Fibroblast of villous mesenchyme (primary cell): Measurements from ENCODE around the gene CCDC116. TPM values are rescaled to one million over a fixed set of nuclear protein-coding genes. Genes with fewer than 3 reads are reported as not detected.
"Not testable (repeated sequence)": the region's sequence is repeated elsewhere in the genome, so short reads cannot be mapped to it uniquely, and the experiment has no call there.

Experiments used
- DNase-seq: peaks from one replicate; pipeline ENCODE4 v3.0.0-alpha.2; 2010; ENCODE audit warnings: low read depth
- H3K4me3 ChIP-seq: 2 replicates; pipeline ENCODE4 v1.5.1; 2011; ENCODE audit warnings: low read depth, mild to moderate bottlenecking, low read length
- CTCF ChIP-seq: IDR thresholded peaks from 2 replicates; pipeline ENCODE4 v1.5.1; 2012; ENCODE audit warnings: low read depth, mild to moderate bottlenecking, low read length; ENCODE audit not compliant: insufficient read depth
- total RNA-seq: library from RNA; depleted of rRNA; stranded (reverse); fragments of >200 nt; gene quantifications from 2 replicates; pipeline ENCODE4 v1.2.3, GENCODE V29; 2012

CCDC116 gene
- total RNA-seq, 1 donor: 0.43 TPM

- TF ChIP-seq CTCF: no peak
- H3K4me3 ChIP-seq: no peak overlapping the region
- DNase-seq: no peak
Observed at GRCh38 chr22:21634844-21635243, 2.3 kb downstream of the CCDC116 start.

- DNase-seq: no peak
- H3K4me3 ChIP-seq: no peak overlapping the region
- no peak for TF ChIP-seq CTCF
Observed at GRCh38 chr22:21635771-21636510, 3.4 kb downstream of the CCDC116 start.

GRCh38 chr22:21636629-21637218, 4.2 kb downstream of the CCDC116 start:
- TF ChIP-seq CTCF: no peak

GRCh38 chr22:21637450-21637849, 4.9 kb downstream of the CCDC116 start:
- not testable (repeated sequence) for H3K4me3 ChIP-seq, DNase-seq

More at GRCh38 chr22:21636629-21637218, 4.2 kb downstream of the CCDC116 start:
- H3K4me3 ChIP-seq: no peak overlapping the region
- no peak for DNase-seq

GRCh38 chr22:21639359-21639758, 6.8 kb downstream of the CCDC116 start:
- TF ChIP-seq CTCF: no peak
- no peak overlapping the region for H3K4me3 ChIP-seq
- DNase-seq: no peak

- no peak for TF ChIP-seq CTCF
- no peak for DNase-seq
- no peak overlapping the region for H3K4me3 ChIP-seq
Observed at GRCh38 chr22:21640810-21641209, 8.2 kb downstream of the CCDC116 start.

GRCh38 chr22:21641417-21641788, 8.8 kb downstream of the CCDC116 start:
- peak; percentile 66 for DNase-seq
- H3K4me3 ChIP-seq: peak overlapping the region; percentile 59
- TF ChIP-seq CTCF: peak; percentile 50
